Body of pancreas (tissue), 4 donors: ENCODE measurements around the gene KRTAP10-12.

Experiments used
- POLR2A ChIP-seq, 3 donors: fragments of 450-650 bp; IDR thresholded peaks; one replicate each; pipeline ENCODE4 v1.6.1; 2016; ENCODE audit warnings: antibody characterized with exemption in 3 of 3, mild to moderate bottlenecking in 2 of 3
- TF ChIP-seq, protein P1 (sequence below), 7 experiments: fragments of 450-650 bp in 4 of 7; fragments of 200-600 bp in 3 of 7; sonication (generic) in 3 of 7; IDR thresholded peaks; one replicate each; pipeline ENCODE4 v1.5.1; 2016 to 2019; ENCODE audit warnings: antibody characterized with exemption in 7 of 7

- TF ChIP-seq, protein P1, sequence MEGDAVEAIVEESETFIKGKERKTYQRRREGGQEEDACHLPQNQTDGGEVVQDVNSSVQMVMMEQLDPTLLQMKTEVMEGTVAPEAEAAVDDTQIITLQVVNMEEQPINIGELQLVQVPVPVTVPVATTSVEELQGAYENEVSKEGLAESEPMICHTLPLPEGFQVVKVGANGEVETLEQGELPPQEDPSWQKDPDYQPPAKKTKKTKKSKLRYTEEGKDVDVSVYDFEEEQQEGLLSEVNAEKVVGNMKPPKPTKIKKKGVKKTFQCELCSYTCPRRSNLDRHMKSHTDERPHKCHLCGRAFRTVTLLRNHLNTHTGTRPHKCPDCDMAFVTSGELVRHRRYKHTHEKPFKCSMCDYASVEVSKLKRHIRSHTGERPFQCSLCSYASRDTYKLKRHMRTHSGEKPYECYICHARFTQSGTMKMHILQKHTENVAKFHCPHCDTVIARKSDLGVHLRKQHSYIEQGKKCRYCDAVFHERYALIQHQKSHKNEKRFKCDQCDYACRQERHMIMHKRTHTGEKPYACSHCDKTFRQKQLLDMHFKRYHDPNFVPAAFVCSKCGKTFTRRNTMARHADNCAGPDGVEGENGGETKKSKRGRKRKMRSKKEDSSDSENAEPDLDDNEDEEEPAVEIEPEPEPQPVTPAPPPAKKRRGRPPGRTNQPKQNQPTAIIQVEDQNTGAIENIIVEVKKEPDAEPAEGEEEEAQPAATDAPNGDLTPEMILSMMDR (IDR thresholded peaks at IDR 0.05) = no peak
- TF ChIP-seq POLR2A (IDR thresholded peaks at IDR 0.05) = no peak
Observed at GRCh38 chr21:44664691-44665090, 32.3 kb upstream of the KRTAP10-12 start.
